GM13977 (cell line): ENCODE results near the gene VAT1L.

ENCODE experiments used
- DNase-seq: peaks from one replicate; pipeline ENCODE4 v3.0.0; 2012; ENCODE audit warnings: low spot score
- CTCF ChIP-seq: IDR thresholded peaks from 2 replicates; pipeline ENCODE4 v1.5.1; 2012; ENCODE audit warnings: mild to moderate bottlenecking, control low read depth; ENCODE audit not compliant: insufficient read depth; ENCODE audit errors: extremely low read depth, missing control alignments
- in situ Hi-C: fragments of 300-500 bp; cut with MboI; formaldehyde crosslinking; loops from one replicate; pipeline ENCODE4 v1.12.0; 2022; ENCODE audit warnings: low sequenced_read_pairs, low pct_unique_long_range_greater_than_20kb, mixed read lengths, inconsistent platforms; ENCODE audit not compliant: unreplicated experiment

The VAT1L gene

DNA sequence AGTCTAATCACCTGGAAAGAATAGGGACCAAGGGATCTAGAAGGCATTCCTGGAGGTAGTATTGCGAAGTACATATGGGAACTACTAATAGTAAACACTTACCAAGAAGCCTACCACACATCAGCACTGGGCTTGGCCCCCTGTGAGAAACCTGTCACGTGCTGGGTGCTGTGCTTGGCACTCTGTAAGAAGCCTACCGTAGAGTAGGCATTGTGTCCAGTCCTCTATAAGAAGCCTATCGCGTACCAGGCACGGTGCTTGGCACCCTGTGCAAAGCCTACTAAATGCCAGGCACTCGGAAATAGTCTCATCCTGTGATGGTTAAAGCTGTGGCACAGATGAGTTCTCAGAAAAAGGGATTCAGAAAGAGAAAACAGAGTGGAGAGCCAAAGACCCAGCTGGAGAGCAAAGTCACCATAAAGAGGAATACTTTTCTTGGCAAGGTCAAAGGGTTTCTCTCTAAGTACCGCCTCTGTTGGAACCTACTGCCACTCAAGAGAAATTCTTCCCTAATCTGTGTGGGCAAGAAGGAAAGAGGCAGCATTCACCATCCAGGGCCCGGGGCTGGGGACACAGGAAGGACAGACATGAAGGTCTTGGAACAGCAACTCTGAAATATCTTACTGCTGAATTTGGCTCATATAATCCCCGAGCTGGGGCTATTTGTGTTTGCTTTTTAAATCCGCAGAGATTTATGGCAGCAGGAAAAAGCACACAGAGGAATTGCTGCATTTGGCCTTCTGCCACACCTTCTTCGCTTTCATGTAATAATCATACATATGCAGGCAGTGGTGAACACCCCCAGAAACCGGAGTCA lies 81.8 kb downstream of the VAT1L start:
- TF ChIP-seq CTCF: no peak
- DNase-seq: no peak
- in situ Hi-C loops: no loop called here

DNA sequence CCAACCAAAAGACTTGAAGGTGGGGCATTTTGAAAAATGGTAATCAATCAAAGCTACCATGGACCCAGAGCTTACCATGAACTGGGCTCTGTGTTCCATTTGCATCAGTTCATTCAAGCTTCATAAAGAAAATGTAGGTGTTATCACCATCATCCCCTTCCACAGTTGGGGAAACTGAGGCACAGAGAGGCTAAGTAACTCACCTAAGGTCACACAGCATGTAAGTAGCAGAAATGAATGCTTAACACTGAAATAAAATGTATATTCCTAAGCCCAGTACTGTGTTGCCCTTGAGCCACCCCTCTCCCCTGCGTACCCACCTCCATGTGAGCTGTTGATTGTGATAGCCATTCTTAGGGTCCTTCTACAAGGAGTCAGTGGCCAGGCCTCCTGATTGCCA lies 83.6 kb downstream of the VAT1L start:
- no peak for DNase-seq
- TF ChIP-seq CTCF: no peak
- in situ Hi-C loops: no loop called here

- TF ChIP-seq CTCF: no peak
- DNase-seq: no peak
- in situ Hi-C loops: no loop called here
Measured at GRCh38 chr16:77873066-77873465, 84.7 kb downstream of the VAT1L start.

DNA sequence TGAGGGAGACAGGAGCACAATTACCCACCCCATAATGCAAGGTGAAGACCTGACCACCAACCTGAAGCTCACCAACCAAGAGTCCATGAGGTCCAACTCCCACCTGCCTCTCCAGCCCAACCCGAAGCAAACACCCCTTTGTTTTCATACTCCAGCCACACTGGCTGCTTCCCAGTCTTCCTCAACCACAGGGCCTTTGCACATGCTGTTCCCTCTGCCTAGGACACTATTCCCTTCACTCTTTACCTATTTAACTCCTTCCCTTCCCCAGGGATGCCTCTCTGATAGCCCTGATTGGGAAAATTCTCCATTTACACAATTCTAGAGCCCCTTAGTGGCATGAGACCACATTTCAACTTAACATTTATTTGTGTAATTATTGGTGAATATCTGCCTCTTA lies 86.0 kb downstream of the VAT1L start:
- TF ChIP-seq CTCF: no peak
- DNase-seq: no peak
- in situ Hi-C loops: no loop called here

DNA sequence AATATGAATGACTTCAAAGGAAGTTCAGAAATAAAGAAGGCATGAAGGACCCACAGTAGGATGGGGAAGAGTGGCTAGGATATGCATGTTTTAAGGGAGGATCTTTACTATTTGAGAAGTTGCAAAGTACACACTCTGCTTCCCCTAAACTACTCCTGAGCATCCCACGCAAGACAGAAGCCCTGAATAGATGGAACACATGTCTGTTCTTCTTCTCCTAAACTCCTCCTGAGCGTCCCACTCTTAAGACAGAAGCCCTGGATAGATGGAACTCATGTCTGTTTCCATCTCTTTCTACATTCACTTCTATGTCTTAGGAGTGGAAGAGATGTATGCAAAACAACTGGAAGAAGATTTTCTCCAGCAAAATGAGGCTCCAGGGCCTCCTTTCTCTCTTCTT lies 88.4 kb downstream of the VAT1L start:
- in situ Hi-C loops: no loop called here
- no peak for DNase-seq
- TF ChIP-seq CTCF: no peak

- TF ChIP-seq CTCF: no peak
- in situ Hi-C loops: no loop called here
- no peak for DNase-seq
Measured at GRCh38 chr16:77877712-77878347, 89.5 kb downstream of the VAT1L start.
